HUES64 (cell line): Measurements from ENCODE around the gene VPS16.

Source experiments
- H3K27ac ChIP-seq: 2 replicates; pipeline ENCODE4 v1.7.0; 2013; ENCODE audit warnings: low read depth, low read length, inconsistent platforms
- H3K27me3 ChIP-seq: 2 replicates; pipeline ENCODE4 v1.6.1; 2013; ENCODE audit warnings: mild to moderate bottlenecking, low read length; ENCODE audit not compliant: insufficient read depth
- H3K36me3 ChIP-seq: 2 replicates; pipeline ENCODE4 v1.6.1; 2013; ENCODE audit warnings: mild to moderate bottlenecking, low read length; ENCODE audit not compliant: insufficient read depth
- H3K4me1 ChIP-seq: 2 replicates; pipeline ENCODE4 v1.6.1; 2013; ENCODE audit warnings: mild to moderate bottlenecking, low read length, moderate library complexity; ENCODE audit not compliant: insufficient read depth
- H3K4me3 ChIP-seq: 2 replicates; pipeline ENCODE4 v1.5.1; 2013; ENCODE audit warnings: mild to moderate bottlenecking, low read length, moderate library complexity
- H3K9ac ChIP-seq: 2 replicates; pipeline ENCODE4 v1.6.1; 2013; ENCODE audit warnings: mild to moderate bottlenecking, low read depth, low read length
- H3K9me3 ChIP-seq: 2 replicates; pipeline ENCODE4 v1.6.1; 2013; ENCODE audit warnings: low read depth, low read length; ENCODE audit not compliant: insufficient read depth
- WGBS: fragments of 150-250, 120-280 bp; methylation state at CpG from one replicate; pipeline ENCODE4 v1.1.7; 2013; ENCODE audit warnings: missing lambda C conversion rate; 5-methylcytosine and 5-hydroxymethylcytosine counted together

Gene VPS16

DNA sequence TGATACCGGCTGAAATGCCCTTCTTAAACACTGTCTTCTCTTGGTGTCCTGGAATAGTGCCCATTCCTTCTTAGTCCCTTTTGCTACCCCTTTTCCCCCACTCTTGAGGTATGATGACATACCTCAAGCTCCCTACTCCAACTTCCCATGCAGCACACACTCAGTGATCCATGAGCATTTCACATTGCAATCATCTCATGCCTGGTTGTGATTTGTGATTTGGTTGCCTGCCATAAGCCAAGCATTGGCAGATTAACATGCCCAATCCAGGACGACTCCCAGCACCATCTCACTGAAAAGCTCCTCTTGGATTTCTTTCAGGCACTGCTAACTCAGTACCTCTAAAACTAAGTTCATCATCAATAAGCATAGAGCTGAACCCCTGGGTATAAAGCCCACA, 18.0 kb downstream of the VPS16 start:
- H3K36me3 ChIP-seq = no peaks in the 10 kb centered on the region
- WGBS = 91% methylated on average over 2 of the region's 2 CpGs
- no peaks in the 10 kb centered on the region for H3K27me3 ChIP-seq
- no peaks in the 10 kb centered on the region for H3K9me3 ChIP-seq
- no peaks in the 10 kb centered on the region for H3K4me1 ChIP-seq
- H3K9ac ChIP-seq = no peak overlapping the region
- no peak overlapping the region for H3K4me3 ChIP-seq
- H3K27ac ChIP-seq = no peak overlapping the region

DNA sequence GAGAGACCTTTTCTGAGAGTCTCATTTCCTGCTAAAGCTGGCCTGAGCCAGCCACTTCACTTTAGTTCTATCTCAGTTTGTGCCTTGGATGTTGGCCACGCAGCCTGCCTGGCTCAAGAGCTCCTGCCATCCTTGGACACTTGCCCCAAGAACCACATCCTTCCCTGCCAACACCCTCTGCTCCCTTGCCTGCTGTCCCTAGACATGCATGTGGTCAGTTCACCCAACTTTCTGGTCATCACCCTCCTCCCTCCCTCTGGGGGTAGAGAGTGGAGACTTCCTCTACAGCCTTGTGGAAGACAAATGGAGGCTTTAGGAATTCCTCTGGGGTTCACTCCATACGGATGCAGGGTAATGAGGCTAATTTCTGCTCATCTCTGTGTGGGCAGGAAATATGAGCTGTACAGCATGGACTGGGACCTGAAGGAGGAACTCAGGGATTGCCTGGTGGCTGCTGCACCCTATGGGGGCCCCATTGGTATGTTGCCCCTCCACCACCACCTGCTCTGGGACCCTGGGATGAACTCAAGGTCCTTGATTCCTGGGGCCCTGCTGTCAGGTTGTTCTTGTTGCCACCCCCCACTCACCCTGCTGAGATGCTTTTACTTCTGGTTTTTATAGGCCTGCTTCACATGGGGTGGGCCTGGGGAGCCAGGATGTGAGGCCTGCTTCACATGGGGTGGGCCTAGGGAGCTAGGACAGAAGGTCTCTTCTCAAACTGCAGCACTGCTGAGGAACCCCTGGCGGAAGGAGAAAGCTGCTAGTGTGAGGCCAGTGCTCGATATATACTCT, 19.0 kb downstream of the VPS16 start:
- WGBS = 93% methylated on average over 4 of the region's 4 CpGs
- no peaks in the 10 kb centered on the region for H3K9me3 ChIP-seq

DNA sequence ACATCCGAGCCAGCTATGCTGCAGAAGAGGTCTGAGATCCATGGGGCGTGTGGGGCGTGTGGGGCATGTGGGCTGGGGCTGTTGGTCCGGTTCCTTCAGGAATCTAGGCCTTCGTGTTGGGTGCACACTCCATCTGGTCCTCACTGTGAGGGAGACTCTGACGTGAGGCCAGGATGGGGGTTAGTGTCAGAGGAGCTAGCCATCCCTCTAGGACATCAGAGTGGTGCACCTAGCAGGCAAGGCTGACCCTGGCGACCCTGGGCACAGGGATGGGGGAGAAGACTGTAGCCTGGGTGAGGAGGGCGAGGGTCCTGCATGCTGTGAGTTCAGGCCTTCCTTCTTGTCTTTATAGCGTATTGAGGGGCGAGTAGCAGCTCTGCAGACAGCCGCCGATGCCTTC, 24.1 kb downstream of the VPS16 start:
- Histone ChIP-seq H3K9me3 (no peaks in the 10 kb centered on the region), H3K4me3 (no peak overlapping the region), H3K4me1 (no peaks in the 10 kb centered on the region), H3K27me3 (no peaks in the 10 kb centered on the region), H3K36me3 (0 out of 2 replicates have a peak, but pooled peaks cover 2% of the 10 kb centered on the region), H3K9ac (no peak overlapping the region), H3K27ac (no peak overlapping the region)
- 92% methylated on average over 12 of the region's 12 CpGs for WGBS

More for the DNA sequence above, 19.0 kb downstream of the VPS16 start:
- no peak overlapping the region for H3K9ac ChIP-seq
- H3K4me3 ChIP-seq = no peak overlapping the region
- no peaks in the 10 kb centered on the region for H3K27me3 ChIP-seq
- H3K27ac ChIP-seq = no peak overlapping the region
- H3K4me1 ChIP-seq = no peaks in the 10 kb centered on the region
- H3K36me3 ChIP-seq = no peaks in the 10 kb centered on the region

DNA sequence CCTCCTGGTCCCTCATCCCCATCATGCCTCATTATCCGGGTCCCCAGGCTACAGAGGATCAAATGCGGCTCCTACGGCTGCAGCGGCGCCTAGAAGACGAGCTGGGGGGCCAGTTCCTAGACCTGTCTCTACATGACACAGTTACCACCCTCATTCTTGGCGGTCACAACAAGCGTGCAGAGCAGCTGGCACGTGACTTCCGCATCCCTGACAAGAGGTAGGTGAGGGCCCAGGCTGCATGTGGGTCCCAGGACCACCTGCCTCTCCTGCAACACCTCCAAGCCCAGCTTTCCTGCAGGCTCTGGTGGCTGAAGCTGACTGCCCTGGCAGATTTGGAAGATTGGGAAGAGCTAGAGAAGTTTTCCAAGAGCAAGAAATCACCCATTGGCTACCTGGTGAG, 24.6 kb downstream of the VPS16 start:
- 0 out of 2 replicates have a peak, but pooled peaks cover 2% of the 10 kb centered on the region for H3K36me3 ChIP-seq
- 94% methylated on average over 10 of the region's 10 CpGs for WGBS

DNA sequence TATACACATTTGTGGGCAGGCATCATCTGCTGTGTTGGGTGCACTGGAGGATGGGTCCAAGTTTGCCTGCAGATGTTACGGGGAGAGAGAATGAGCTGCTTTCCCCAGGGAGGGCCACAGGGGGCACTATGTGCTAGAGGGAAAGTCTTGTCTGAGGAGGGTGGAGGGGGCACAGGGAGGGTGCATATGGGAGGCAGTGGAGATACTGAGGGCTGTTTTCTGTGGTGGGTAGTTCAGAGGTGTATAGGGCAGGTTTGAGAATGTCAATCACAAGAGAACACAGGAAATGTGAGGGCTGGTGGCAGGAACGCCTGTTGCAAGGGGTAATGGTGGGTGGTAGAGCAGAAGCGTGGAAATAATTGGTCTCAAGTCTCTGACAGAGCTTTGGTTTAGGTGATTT, 25.1 kb downstream of the VPS16 start:
- no peak overlapping the region for H3K4me3 ChIP-seq
- no peaks in the 10 kb centered on the region; the same call in 1 of the 2 replicates for H3K4me1 ChIP-seq
- 0 out of 2 replicates have a peak, but pooled peaks cover 2% of the 10 kb centered on the region for H3K36me3 ChIP-seq
- WGBS = 94% methylated on average over 3 of the region's 3 CpGs
- H3K9me3 ChIP-seq = no peaks in the 10 kb centered on the region
- H3K27ac ChIP-seq = no peak overlapping the region
- H3K27me3 ChIP-seq = no peaks in the 10 kb centered on the region
- H3K9ac ChIP-seq = no peak overlapping the region

More for the DNA sequence above, 24.6 kb downstream of the VPS16 start:
- Histone ChIP-seq H3K9me3 (no peaks in the 10 kb centered on the region), H3K27ac (no peak overlapping the region), H3K4me1 (no peaks in the 10 kb centered on the region), H3K27me3 (no peaks in the 10 kb centered on the region), H3K4me3 (no peak overlapping the region), H3K9ac (no peak overlapping the region)

DNA sequence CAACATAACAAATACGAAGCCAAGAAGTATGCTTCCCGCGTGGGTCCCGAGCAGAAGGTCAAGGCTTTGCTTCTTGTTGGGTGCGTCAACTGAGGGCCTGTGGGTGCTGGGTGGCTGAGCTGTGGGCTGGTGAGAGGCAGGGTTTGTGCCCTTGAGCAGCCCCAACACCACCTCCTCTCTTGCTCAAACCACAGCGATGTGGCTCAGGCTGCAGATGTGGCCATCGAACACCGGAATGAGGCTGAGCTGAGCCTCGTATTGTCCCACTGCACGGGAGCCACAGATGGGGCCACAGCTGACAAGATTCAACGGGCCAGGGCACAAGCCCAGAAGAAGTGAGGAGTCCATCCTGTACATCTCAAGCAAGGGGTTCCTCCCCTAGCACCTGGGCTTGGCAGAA, 25.7 kb downstream of the VPS16 start:
- H3K36me3 ChIP-seq = 0 out of 2 replicates have a peak, but pooled peaks cover 2% of the 10 kb centered on the region
- 96% methylated on average over 11 of the region's 11 CpGs for WGBS

DNA sequence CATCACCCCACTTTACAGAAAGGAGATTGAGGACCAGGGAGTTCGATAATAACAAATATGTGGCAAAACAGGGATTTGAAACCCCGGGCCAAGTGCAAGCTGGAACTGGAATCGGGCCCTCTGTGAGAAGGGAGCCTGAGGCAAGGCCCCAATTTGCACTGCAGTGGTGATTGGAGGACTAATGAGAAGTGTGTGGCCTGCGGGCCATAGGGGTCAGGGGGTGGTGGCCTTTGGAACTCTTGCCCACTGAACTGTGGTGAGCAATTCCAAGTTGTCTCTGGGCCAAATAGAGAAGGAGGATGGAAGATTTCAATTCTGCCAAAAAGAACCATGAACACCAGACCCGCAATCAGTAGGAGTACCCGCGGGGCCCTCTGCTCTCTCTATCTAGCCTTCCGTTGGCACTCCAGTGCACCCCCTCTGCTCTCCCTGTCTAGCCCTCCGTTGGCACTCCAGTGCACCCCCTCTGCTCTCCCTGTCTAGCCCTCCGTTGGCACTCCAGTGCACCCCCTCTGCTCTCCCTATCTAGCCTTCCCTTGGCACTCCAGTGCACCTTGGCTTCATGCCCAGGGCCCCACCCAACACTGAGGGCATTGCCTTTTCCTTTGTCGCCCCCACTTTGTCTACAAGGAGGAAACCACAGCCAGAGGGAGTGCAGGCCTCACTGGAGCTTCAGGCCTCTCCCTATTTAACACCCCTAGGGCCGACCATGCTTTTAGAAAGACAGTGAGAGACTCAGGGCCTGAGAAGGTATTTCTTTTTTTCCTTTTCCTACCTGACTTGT, 26.7 kb downstream of the VPS16 start:
- H3K9me3 ChIP-seq = no peaks in the 10 kb centered on the region
- 0 out of 2 replicates have a peak, but pooled peaks cover 2% of the 10 kb centered on the region for H3K36me3 ChIP-seq
- no peak overlapping the region for H3K4me3 ChIP-seq
- H3K9ac ChIP-seq = no peak overlapping the region
- WGBS = 92% methylated on average over 12 of the region's 12 CpGs
- H3K27ac ChIP-seq = no peak overlapping the region
- H3K4me1 ChIP-seq = peaks cover 9% of the 10 kb centered on the region; the same call in 1 of the 2 replicates
- H3K27me3 ChIP-seq = peaks cover 16% of the 10 kb centered on the region

More for the DNA sequence above, 25.7 kb downstream of the VPS16 start:
- no peak overlapping the region for H3K4me3 ChIP-seq
- no peak overlapping the region for H3K27ac ChIP-seq
- peaks cover 6% of the 10 kb centered on the region; the same call in 1 of the 2 replicates for H3K4me1 ChIP-seq
- H3K9ac ChIP-seq = no peak overlapping the region
- H3K27me3 ChIP-seq = peaks cover 5% of the 10 kb centered on the region; the same call in 1 of the 2 replicates
- H3K9me3 ChIP-seq = no peaks in the 10 kb centered on the region

DNA sequence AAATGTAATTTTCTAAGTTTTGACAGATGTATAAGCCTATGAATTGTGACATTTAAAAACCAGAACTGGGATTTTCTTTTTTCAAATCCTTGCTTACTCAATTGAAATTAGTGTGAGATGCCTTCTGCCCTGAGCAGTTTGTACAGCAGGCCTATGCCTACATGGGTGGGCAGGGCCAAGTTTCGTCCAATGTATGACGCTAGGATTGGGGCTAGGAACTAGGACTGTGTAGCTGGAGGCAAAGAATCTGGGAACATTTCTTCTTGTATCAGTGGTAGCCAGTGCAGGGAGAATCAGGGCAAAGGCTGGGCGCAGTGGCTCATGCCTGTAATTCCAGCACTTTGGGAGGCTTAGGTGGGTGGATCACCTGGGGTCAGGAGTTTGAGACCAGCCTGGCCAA, 28.8 kb downstream of the VPS16 start:
- H3K27ac ChIP-seq = no peak overlapping the region
- no peak overlapping the region for H3K9ac ChIP-seq
- H3K9me3 ChIP-seq = no peaks in the 10 kb centered on the region
- H3K4me1 ChIP-seq = peaks cover 12% of the 10 kb centered on the region
- peaks cover 22% of the 10 kb centered on the region for H3K27me3 ChIP-seq
- H3K4me3 ChIP-seq = no peak overlapping the region
- H3K36me3 ChIP-seq = 0 out of 2 replicates have a peak, but pooled peaks cover 2% of the 10 kb centered on the region
- WGBS = 92% methylated on average over 3 of the region's 3 CpGs

DNA sequence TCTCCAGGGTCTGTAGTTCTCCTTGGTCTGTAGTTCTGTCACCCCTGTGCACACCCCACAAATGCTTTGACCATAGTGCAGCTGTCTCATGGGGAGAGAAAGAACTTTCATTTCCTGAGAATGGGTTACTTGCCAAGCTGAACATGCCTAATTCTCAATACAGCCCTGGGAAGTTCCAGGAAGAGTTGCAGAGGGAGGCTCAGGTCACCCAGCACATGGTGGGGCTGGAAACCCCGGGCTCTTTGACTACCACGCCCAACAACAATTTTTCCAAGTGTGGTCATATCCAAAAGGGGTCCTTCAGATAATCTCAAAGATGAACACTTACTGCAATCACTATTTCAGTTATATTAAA, 30.5 kb downstream of the VPS16 start:
- Histone ChIP-seq H3K4me3 (no peak overlapping the region), H3K9ac (no peak overlapping the region), H3K36me3 (0 out of 2 replicates have a peak, but pooled peaks cover 2% of the 10 kb centered on the region), H3K4me1 (peaks cover 22% of the 10 kb centered on the region), H3K9me3 (no peaks in the 10 kb centered on the region), H3K27me3 (peaks cover 22% of the 10 kb centered on the region), H3K27ac (no peak overlapping the region)
- 83% methylated on average over 2 of the region's 2 CpGs for WGBS

DNA sequence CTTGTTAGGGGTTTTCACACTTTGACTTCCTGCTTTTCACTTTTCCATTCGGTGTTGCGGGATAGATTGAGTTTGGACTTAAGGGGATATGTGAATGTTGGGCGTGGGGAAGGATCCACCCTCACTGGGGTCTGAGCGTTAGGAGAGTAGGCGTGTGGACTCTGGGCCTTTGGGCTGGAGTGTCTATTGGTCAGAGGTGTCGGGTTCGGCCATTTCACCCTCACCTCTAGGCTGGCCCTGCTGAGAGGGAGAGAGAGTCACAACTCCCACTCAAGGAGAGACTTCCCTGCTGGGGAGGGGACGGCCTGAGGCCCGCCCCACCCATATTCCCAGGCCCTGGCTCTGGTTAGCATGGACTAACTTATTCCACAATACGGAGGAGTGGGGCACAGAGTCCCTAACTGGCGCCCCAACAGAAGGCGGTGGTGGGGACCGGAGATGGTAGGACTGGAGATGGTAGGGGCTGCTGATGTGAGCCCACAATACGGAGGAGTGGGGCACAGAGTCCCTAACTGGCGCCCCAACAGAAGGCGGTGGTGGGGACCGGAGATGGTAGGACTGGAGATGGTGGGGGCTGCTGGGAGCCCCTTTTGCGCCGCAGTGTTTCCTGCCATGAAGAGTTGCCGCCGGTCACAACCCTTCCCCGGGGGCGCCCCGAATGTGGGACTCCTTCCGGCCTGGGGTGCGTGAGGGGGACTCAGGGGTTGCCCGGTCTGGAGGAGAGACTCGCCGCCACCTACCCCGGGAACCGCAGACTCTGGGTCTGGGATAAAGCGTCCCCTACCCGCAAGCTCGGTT, 31.3 kb downstream of the VPS16 start:
- no peaks in the 10 kb centered on the region for H3K9me3 ChIP-seq
- 39% methylated on average over 32 of the region's 34 CpGs for WGBS
- peaks cover 4% of the 10 kb centered on the region; the same call in 1 of the 2 replicates for H3K36me3 ChIP-seq
- peak overlapping the region; percentile 98 for H3K4me3 ChIP-seq
- H3K27me3 ChIP-seq = peaks cover 22% of the 10 kb centered on the region
- no peak overlapping the region for H3K27ac ChIP-seq
- peaks cover 22% of the 10 kb centered on the region for H3K4me1 ChIP-seq
- peak overlapping the region; percentile 57 for H3K9ac ChIP-seq
